ENCODE results near the gene NSDHL.

NSDHL gene

GRCh38 chrX:152845618-152846240 is 14.9 kb downstream of the NSDHL start:
- DNase-seq: no peak

DNA sequence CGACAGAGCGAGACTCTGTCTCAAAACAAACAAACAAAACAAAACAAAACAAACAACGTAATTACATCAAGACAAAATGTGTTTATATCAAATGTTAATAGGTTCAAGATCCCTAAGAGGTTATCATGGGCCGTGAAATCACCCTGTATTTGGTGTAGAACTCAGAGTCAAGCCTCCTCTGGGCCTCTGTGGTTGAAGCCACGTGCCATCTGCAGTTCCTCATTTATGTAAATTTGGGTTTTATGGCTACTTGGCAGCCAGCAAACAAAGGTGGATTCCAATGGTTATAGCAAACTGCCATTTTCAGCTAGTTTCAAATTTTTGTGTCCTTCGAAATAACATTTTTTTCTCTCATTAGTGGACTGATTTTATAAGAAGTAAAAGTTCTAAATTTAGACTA is 16.4 kb downstream of the NSDHL start:
- no peak for DNase-seq

GRCh38 chrX:152850465-152850864 is 19.6 kb downstream of the NSDHL start:
- DNase-seq: no peak

DNA sequence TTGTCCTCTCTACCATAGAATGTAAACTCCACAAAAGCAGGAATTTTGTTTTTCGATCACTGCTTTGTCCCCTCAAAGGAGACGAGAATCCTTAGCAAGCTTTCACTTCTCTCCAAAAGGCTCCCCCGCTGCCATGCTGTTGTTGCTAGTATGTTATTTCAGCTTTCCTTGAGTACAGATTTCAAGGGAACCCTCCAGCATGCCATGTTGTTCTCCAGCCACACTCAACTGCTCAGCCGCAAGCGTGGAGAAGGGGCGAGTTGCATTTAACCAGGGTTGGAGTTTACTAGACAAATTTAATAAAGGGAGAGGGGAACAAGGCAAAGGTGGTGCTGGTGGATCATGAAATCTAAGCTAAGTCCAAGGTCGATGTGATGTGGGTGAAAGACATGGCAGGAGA is 23.1 kb downstream of the NSDHL start:
- no peak for DNase-seq

- no peak for DNase-seq
These were observed 30.3 kb downstream of the NSDHL start for GRCh38 chrX:152861116-152861515.

- no peak for DNase-seq
These were observed 31.0 kb downstream of the NSDHL start for GRCh38 chrX:152861826-152862225.

GRCh38 chrX:152865232-152865920 is 34.5 kb downstream of the NSDHL start:
- no peak for DNase-seq

DNA sequence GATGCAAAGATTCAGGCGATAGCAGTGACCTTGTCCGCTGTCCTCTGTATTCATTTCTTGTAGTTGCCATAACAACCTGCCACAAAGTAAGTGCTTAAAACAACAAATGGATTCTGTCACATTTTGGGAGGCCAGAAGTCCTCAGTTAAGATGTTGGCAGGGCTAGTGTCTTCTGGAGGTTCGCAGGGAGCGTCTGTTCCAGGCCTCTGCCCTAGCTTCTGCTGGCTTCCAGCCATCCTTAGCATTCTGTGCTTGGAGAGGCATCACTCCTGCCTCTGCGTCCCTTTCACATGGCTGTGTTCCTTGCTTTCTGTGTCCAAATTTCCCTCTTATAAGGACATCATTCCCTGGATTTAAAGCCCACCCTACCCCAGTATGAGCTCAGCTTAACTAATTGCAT is 35.5 kb downstream of the NSDHL start:
- no peak for DNase-seq

- no peak for DNase-seq
These were observed 39.1 kb downstream of the NSDHL start for GRCh38 chrX:152869972-152870371.

DNA sequence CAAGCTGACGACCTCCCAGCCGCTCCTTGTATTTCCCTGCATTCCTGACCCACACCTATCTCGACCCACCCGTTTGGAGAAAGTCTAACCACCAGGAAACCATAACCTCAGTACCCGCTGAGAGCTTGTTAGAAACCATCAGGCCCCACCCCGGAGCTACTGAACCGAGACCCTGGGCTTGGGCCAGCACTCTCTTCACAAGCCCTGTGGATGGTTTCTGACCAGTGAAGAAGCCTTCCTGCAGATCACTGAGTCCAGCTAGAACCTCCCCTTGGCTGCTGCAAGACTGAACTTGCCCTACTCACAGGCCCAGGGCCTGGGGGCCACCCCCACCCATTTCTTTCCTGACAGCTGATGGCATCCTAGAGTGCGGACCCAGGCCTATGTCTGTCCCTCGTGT is 40.4 kb downstream of the NSDHL start:
- DNase-seq: no peak

DNA sequence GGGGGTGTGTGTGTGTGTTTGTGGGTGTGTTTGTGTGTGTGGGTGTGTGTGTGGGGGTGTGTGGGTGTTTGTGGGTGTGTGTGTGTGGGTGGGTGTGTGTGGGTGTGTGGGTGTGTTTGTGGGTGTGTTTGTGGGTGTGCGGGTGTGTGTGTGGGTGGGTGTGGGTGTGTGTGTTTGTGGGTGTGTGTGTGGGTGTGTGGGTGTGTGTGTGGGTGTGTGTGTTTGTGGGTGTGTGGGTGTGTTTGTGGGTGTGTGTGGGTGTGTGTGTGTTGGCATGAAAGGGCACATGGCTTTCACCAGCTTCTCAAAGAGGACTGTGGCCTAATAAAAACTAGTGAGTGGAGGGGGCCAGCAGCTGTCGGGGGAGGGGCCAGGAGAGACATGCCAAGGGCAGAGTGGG is 41.7 kb downstream of the NSDHL start:
- DNase-seq: no peak

DNA sequence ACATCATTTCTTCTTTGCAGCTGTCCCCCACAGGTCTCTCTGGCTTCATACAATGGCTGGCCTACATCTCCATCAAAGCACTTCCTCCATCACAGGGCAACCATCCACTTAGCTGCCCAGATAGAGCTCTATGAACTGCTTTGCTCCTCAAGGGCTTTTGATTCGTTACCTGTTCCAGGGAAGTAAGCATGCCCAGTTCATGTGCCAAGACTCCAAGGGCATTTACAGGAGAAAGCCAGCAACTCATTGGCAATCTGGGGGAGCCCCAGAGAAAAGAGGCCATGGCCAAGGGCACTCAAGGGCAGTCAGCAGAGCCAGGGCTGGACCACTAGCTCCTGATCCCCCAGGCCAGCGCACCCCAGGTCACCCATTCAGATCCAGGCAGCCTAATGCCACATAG is 42.5 kb downstream of the NSDHL start:
- no peak for DNase-seq

DNA sequence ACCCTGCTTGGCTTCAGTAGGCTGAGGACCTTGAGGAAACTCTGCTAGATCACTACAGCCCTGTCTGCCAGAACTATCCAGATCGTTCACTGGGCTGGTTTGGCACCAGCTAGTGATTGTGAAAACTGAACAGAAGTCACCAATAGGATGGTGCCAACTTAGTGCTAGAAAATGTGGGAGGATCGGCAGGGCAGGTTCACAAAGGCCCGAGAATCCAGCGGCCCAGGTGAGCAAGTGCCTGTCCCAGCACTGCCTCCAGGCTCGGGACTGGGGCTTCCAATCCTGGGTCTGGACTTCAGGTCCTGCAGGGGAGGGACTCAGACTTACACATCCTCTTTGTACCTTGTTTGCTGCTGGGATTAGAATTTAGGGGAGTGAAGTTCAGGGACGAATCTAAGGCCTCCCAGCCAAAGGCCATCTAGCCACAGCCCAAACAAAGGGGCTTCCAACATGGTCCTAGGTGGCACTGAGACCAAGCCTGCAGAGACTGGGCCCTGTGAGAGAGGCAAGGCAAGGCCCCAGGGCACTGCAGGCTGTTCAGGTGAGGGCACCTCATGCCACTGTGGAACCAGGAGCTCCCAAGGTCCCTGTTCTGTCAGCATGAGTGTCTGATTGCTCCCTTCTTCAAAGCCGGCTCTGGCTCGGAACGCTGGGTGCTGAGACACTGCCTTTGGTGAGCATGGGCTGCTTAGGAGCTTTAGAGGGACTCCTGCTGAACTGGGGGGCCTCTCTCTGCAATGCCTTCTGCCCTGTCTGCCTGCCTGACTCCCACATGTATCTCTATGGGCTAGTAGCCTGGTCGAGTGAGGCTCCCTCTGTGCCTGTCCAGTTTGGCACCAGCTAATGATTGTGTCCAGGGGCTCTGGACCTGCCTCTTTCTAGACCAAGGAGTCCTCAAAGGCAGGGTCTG is 46.3 kb downstream of the NSDHL start:
- DNase-seq: no peak

DNA sequence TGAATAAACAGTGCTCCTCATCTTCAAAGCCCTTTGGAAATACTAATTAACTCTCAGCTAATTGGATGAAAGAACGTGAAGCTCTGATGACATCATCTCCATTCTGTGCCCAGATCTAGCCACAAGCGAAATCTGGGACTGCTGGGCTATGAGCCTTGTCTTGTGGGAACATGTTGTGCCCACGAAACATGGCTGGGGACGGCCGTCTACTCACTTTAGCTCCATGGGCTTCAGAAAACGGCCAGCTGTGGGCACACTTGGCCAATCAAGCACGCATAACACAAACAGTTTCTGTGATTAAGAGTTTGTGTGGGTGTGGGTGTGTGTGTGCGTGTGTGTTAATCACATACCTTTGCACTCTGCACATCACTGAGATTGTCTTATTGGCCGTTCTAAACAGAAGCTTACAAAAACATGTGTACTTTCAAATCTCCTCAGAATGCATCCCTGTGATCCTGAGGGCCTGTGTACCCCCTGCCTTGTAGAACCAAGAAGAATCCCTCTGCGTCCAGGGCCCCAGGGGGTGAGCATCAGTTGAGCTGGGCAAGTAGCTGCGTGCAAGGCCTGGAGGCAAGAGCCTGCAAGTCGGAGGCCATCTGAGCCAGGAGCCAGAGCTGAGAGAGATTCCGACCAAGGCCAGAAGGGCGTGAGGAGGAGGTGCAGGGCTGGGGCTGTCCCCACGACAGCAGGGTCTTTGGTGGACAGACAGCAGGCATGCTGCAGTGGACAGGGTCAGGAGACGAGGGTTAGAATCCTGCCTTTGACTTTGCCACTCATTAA is 48.3 kb downstream of the NSDHL start:
- no peak for DNase-seq

GRCh38 chrX:152881289-152881688 is 50.4 kb downstream of the NSDHL start:
- DNase-seq: no peak

- no peak for DNase-seq
These were observed 53.3 kb downstream of the NSDHL start for GRCh38 chrX:152884171-152884570.

GRCh38 chrX:152886716-152887115 is 55.9 kb downstream of the NSDHL start:
- no peak for DNase-seq

DNA sequence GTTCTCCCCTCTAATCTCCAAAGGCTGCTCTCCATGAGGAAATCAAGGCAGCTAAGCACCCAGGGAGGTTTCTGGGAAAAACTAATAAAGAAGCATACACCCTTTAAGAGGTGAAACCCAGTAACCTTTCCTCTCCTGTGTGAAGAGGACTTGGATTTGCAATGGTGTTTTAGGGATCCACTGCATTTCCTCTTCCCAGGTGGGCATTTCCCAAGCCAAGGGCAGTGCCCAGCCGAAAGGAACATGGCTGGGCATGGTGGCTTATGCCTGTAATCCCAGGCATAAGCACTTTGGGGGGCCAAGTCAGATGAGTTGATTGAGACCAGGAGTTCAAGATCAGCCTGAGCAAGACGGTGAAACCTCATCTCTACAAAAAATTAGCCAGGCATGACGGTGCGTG is 61.6 kb downstream of the NSDHL start:
- DNase-seq: no peak

DNA sequence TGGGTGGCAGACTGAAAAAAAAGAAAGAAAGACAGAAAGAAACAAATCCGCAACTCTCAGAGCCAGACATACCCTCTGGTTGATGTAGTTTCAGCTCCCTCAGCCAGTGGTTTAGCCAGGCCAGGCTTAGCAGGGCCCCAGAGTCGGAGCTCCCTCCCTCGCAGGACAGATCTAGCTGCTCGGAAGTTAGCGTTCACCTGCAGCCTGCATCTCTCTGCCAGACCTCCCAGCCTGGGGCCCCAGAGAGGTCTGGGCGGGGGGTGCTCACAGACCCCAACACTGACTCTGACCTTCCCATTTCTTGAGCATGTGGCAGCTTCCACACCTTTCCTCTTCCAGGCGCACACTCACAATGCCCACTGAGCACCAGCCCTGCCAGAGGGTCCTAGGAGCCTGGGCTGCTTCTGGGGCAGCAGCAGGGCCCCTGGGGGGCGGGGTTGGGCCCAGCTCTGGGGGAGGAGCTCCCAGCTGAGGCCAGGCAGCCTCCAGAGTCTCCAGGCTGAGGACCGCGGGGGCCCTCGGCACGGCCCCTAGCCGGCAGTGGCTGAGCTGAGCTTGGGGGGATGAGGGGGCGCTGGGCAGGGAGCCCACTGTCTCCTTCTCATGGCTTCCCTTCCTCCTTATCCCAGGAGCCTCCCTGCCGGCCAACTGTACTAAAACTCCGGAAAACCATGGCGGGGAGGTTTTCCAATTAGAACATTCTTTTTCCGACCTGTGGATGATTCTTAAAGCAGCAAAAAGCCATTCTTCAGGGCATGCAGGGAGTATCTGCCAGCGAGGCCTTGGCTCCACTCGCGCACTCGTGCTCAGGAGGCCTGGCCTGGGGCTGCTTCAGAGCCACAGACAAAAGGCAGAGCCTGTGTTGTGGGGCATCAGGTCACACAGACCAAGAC is 62.4 kb downstream of the NSDHL start:
- DNase-seq: no peak

- DNase-seq: no peak
These were observed 63.2 kb downstream of the NSDHL start for GRCh38 chrX:152893980-152894610.

- no peak for DNase-seq
These were observed 64.3 kb downstream of the NSDHL start for GRCh38 chrX:152895121-152895520.
